Measurements from ENCODE around the gene OSBPL5. TPM values are rescaled to one million over a fixed set of nuclear protein-coding genes. Genes with fewer than 3 reads are reported as not detected.
A peak's percentile ranks its signal among the peaks of the same experiment; 100 is the strongest.

Gene OSBPL5
- total RNA-seq, 1 donor from 2014 or later = 88.4 TPM

DNA sequence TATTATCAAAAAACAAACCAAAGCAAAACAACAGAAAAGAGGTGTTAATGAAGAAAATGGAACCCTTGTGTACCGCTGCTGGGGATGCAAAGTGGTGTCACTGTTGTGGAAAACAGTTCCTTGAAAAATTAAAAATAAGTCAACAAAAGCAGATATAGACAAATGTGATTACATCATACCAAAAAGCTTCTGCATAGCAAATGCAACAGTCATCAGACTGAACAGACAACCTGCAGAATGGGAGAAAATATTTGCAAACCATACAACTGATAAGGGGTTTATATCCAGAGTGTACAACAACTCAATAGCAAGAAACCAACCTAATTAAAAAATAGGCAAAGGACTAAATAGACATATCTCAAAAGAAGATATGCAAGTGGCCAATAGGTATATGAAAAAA, 85.0 kb downstream of the OSBPL5 start:
- no peak for DNase-seq (ENCODE audit: extremely low spot score in 2 of 2)
- H3K9me3 ChIP-seq = no peaks in the 10 kb centered on the region
- no peak overlapping the region for H3K4me3 ChIP-seq
- TF ChIP-seq POLR2A (IDR thresholded peaks at IDR 0.05) (no peak), CTCF (IDR thresholded peaks at IDR 0.05) (no peak), POLR2AphosphoS5 (IDR thresholded peaks at IDR 0.05; ENCODE audit: insufficient read depth in 1 of 2, low read depth in 1 of 2) (no peak)
- no peaks in the 10 kb centered on the region for H3K36me3 ChIP-seq
- intact Hi-C loops (cut with DNase I) = no loop called here
- H3K4me1 ChIP-seq = no peaks in the 10 kb centered on the region
- H3K27ac ChIP-seq = no peak overlapping the region
- H3K27me3 ChIP-seq = no peaks in the 10 kb centered on the region

DNA sequence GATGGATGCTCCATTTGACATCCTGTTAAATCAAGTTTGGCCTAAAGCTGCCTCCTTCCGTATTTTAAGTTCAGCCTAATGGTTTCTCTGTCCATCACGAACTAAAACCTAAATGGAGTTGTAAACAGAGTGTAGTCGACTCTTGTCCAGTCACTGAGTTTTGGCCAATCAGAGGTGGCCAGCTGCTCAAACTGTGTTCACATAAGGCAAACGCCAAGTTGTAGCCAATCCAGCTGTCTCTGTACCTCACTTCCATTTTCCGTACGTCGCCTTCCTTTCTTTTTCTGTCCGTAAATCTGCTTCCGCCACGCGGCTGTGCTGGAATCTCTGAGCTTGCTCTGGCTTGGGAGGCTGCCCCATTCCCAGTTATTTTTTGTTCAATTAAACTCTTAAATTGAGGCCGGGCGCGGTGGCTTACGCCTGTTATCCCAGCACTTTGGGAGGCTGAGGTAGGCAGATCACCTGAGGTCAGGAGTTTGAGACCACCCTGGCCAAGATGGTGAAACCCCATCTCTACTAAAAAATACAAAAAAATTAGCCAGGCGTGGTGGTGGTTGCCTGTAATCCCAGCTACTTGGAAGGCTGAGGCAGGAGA, 87.2 kb downstream of the OSBPL5 start:
- H3K36me3 ChIP-seq = no peaks in the 10 kb centered on the region
- no peak overlapping the region for H3K27ac ChIP-seq
- no peak overlapping the region for H3K4me3 ChIP-seq
- no peaks in the 10 kb centered on the region for H3K27me3 ChIP-seq
- intact Hi-C loops (cut with DNase I) = no loop called here
- TF ChIP-seq POLR2AphosphoS5 (IDR thresholded peaks at IDR 0.05; ENCODE audit: insufficient read depth in 1 of 2, low read depth in 1 of 2) (no peak), POLR2A (IDR thresholded peaks at IDR 0.05) (no peak), CTCF (IDR thresholded peaks at IDR 0.05) (no peak)
- H3K4me1 ChIP-seq = no peaks in the 10 kb centered on the region
- H3K9me3 ChIP-seq = no peaks in the 10 kb centered on the region
- DNase-seq (ENCODE audit: extremely low spot score in 2 of 2) = no peak

GRCh38 chr11:3077189-3077836, 87.8 kb downstream of the OSBPL5 start:
- H3K36me3 ChIP-seq = no peaks in the 10 kb centered on the region
- DNase-seq (ENCODE audit: extremely low spot score in 2 of 2) = no peak
- no peaks in the 10 kb centered on the region for H3K4me1 ChIP-seq
- no peak for TF ChIP-seq POLR2A (IDR thresholded peaks at IDR 0.05)
- intact Hi-C loops (cut with DNase I) = no loop called here
- H3K27ac ChIP-seq = no peak overlapping the region
- H3K9me3 ChIP-seq = no peaks in the 10 kb centered on the region
- H3K4me3 ChIP-seq = no peak overlapping the region
- H3K27me3 ChIP-seq = no peaks in the 10 kb centered on the region

DNA sequence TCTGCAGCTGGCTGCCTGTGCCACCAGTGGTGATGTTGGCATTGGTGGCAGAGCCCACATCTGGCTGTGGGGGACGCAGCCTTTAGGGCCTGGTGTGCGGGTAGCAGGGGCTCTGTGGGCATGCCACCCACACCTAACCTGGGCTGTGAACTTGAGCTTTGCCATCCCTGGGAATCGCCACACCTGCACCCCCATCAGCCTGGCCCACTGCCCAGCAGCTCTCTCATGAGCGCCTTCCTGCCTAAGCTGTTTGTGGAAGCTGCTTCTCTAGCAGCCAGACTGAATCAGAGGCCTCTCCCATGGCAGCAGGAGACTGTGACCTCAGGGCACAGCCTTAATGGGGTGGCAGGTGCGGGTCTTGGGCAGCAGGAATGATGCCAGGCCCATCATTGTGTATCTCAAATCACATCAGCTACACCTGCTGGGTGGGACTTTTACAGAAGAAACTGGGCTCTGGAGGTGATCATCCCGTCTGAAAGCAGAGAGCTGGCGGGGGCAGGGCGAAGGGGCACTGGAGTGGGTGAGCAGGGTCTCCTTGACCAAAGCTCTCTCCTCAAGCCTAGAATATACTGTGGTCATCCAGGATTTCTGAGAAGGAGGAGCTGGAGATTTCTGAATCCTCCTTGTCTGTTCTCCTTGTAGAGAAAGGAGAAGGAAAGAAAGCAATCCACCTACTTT, 90.1 kb downstream of the OSBPL5 start:
- H3K27me3 ChIP-seq = no peaks in the 10 kb centered on the region
- H3K4me3 ChIP-seq = no peak overlapping the region
- H3K4me1 ChIP-seq = no peaks in the 10 kb centered on the region
- H3K36me3 ChIP-seq = no peaks in the 10 kb centered on the region
- H3K9me3 ChIP-seq = no peaks in the 10 kb centered on the region
- no peak for DNase-seq (ENCODE audit: extremely low spot score in 2 of 2)
- intact Hi-C loops (cut with DNase I) = no loop called here
- no peak overlapping the region for H3K27ac ChIP-seq
- TF ChIP-seq POLR2A (IDR thresholded peaks at IDR 0.05) (no peak), CTCF (IDR thresholded peaks at IDR 0.05) (no peak), POLR2AphosphoS5 (IDR thresholded peaks at IDR 0.05; ENCODE audit: insufficient read depth in 1 of 2, low read depth in 1 of 2) (no peak)

DNA sequence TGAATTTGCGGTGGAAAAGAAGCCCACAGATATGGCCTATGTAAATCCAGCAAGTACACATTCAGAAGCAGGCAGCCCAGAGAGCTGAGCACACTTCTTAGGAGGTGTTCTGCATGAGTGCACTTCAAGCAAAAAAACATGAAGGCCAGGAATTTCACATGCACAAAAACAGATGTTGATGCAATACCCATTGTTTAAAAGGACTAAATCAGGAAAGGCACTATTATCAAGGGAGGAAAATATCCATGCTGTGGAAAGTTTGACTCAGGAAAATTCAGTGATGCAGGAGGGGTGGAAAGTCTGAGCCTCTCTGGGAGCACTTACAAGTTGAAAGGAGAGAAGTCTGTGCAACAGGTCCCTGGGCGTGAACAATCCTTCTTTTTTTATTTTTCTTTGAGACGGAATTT, 92.1 kb downstream of the OSBPL5 start:
- H3K9me3 ChIP-seq = no peaks in the 10 kb centered on the region
- peak in 1 of 2 donors; percentile 88 for TF ChIP-seq POLR2AphosphoS5 (IDR thresholded peaks at IDR 0.05; ENCODE audit: insufficient read depth in 1 of 2, low read depth in 1 of 2)
- TF ChIP-seq CTCF (IDR thresholded peaks at IDR 0.05) = no peak
- no peak for TF ChIP-seq POLR2A (IDR thresholded peaks at IDR 0.05)
- H3K36me3 ChIP-seq = no peaks in the 10 kb centered on the region
- intact Hi-C loops (cut with DNase I) = no loop called here
- H3K4me1 ChIP-seq = no peaks in the 10 kb centered on the region
- no peaks in the 10 kb centered on the region for H3K27me3 ChIP-seq
- DNase-seq (ENCODE audit: extremely low spot score in 2 of 2) = no peak
- H3K4me3 ChIP-seq = no peak overlapping the region
- peak overlapping the region; percentile 5 for H3K27ac ChIP-seq
